Measurements from ENCODE around the gene ZBTB7C.

- TF ChIP-seq CTCF (IDR thresholded peaks at IDR 0.05) (no peak), POLR2A (IDR thresholded peaks at IDR 0.05) (no peak)
Observed at GRCh38 chr18:48098007-48098406, 311.2 kb downstream of the ZBTB7C start.

Measured in body of pancreas (tissue), 4 donors.